Fibroblast of mammary gland (primary cell): ENCODE measurements around the gene DDX17.

ENCODE experiments used
- DNase-seq: peaks from one replicate; pipeline ENCODE4 v3.0.0-alpha.2; 2010; ENCODE audit warnings: low read depth
- H3K4me3 ChIP-seq: 2 replicates; pipeline ENCODE4 v1.5.1; 2011; ENCODE audit warnings: low read depth, mild to moderate bottlenecking, low read length, moderate library complexity; ENCODE audit not compliant: control insufficient read depth
- CTCF ChIP-seq: conservative IDR thresholded peaks from 2 replicates; pipeline ENCODE4 v1.5.1; 2011; ENCODE audit warnings: low read depth, low read length, inconsistent platforms; ENCODE audit not compliant: control insufficient read depth, insufficient read depth

Gene DDX17

GRCh38 chr22:38494498-38494897, 11.6 kb downstream of the DDX17 start:
- DNase-seq: no peak
- TF ChIP-seq CTCF: no peak
- H3K4me3 ChIP-seq: no peak overlapping the region

- DNase-seq: no peak
- no peak for TF ChIP-seq CTCF
- H3K4me3 ChIP-seq: no peak overlapping the region
These were observed 14.3 kb downstream of the DDX17 start for GRCh38 chr22:38491707-38492348.

- TF ChIP-seq CTCF: no peak
- H3K4me3 ChIP-seq: no peak overlapping the region
- peak; percentile 77 for DNase-seq
These were observed 15.2 kb downstream of the DDX17 start for GRCh38 chr22:38490915-38491314.

GRCh38 chr22:38490475-38490874, 15.6 kb downstream of the DDX17 start:
- no peak for TF ChIP-seq CTCF
- DNase-seq: no peak
- H3K4me3 ChIP-seq: no peak overlapping the region

GRCh38 chr22:38489561-38490145, 16.5 kb downstream of the DDX17 start:
- DNase-seq: no peak
- H3K4me3 ChIP-seq: no peak overlapping the region
- no peak for TF ChIP-seq CTCF

- DNase-seq: no peak
- TF ChIP-seq CTCF: no peak
- H3K4me3 ChIP-seq: no peak overlapping the region
These were observed 17.0 kb downstream of the DDX17 start for GRCh38 chr22:38489142-38489541.
